B cell (primary cell): ENCODE results near the gene MAPK7.

Experiments
- CTCF ChIP-seq: fragments of 200-600 bp; IDR thresholded peaks from one replicate; pipeline ENCODE4 v1.8.0; 2022; ENCODE audit warnings: antibody characterized with exemption, mild to moderate bottlenecking
- EZH2 ChIP-seq: IDR thresholded peaks from 2 replicates; pipeline ENCODE4 v1.6.1; 2012; ENCODE audit warnings: borderline replicate concordance, low read depth, mild to moderate bottlenecking, moderate library complexity, low read length; ENCODE audit not compliant: insufficient read depth, poor library complexity, severe bottlenecking

- TF ChIP-seq CTCF (no peak), EZH2 (no peak)
These were observed 3.6 kb downstream of the MAPK7 start for GRCh38 chr17:19381741-19382444.
